ENCODE data around the gene TMC7.
A peak's percentile ranks its signal among the peaks of the same experiment; 100 is the strongest.
"Not testable (repeated sequence)": the region's sequence is repeated elsewhere in the genome, so short reads cannot be mapped to it uniquely, and the experiment has no call there.

The TMC7 gene

DNA sequence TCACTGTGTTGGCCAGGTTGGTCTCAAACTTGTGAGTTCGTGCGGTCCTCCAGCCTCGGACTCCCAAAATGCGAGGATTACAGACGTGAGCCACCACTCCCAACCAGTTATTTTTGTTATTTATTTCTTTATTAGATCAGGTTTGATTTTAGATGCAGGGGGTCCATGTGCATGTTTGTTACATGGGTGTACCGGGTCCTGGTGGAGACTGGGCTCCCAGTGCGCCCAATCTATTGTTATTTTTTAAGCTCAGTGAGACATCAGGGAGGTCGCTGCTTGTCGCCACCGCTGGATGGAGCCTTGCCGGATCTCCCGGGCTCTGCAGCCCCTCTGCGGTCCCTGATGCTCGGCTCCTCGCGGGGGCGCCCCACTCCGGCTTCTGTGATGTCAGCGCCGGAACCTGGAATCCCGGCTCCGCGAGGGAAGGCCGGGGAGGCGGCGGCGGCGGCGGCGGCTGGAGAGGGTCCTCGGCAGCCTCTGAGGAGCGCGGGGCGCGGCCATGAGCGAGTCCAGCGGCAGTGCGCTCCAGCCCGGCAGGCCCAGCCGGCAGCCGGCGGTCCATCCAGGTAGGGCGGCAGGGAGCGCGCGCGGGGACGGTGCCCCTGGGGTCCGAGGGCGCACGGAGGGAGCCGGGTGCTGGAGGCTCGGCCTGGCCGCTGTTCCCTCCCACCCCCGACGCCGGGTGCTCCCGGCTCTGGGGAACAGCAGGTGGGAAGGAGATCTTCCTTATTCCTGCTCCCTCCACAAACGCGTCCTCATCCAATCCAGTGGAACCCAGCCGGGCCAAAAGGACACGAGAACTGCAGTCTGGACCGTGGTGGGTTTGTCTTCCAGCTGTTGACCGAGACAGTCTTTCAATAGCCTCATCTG lies at the start of gene TMC7:
Gene TMC7 (plus strand): TSS at position 370 of the 870 bp plus-strand sequence. CDS start 130 bp downstream, at position 500.
- no peak for DNase-seq

DNA sequence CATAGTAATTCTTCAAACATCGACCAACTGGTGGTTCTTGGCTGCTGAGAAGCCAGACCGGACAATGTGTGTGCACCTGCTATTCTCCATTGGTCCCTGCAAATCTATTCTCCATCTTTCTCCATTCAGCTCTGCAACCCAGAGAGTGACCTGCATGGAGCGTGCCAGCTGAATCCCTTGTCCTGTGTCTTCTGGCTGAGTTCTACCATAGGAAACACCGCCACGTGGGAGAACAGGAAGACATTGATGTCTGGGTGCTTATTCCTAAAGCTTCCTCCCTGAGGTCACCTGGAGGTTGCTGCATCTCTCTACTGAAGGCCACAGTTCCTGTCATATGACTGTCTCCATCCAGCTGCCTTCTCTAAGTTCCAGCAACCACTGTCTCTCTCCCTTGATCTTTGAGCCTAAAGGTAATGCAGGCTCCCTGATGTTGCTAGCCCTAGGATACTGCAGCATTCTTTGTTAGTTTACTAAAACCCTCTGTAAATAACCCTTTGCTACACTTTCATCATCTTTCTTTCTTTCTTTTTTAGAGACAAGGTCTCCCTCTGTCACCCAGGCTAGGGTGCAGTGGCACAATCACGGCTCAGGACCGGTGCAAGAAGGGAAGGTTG lies 46.9 kb upstream of the TMC7 start:
- no peak for DNase-seq

DNA sequence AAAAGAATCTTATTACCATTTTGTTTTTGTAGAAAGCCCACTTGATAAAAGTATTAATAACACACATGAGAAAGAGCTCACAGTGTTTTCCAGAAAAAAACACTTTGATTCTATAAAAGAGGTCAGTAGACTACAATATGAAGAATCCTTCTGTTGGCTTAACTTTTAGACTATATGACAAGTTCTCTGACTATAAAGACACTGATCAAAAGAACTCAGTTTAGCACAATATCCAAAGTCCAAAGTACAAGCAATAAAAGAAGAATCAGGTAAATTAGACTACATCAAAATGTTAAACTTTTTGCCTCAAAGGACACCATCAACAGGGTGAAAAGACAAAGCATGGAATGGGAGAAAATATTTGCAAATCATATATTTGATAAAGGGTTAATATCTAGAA lies 46.3 kb upstream of the TMC7 start:
- no peak for DNase-seq

DNA sequence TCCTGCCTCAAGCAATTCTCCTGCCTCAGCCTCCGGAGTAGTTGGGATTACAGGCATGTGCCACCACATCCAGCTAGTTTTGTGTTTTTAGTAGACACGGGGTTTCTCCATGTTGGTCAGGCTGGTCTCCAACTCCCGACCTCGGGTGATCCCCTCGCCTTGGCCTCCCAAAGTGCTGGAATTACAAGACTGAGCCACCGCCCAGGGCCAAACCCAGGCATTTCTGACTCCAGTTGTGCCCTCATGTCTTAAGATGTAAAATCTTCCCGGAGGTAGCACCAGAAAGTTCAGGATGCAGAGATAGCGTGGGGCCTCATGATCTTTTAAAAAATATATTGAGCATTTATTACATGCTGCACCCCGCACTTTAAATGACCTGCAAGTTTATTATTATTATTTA lies 44.7 kb upstream of the TMC7 start:
- no peak for DNase-seq

DNA sequence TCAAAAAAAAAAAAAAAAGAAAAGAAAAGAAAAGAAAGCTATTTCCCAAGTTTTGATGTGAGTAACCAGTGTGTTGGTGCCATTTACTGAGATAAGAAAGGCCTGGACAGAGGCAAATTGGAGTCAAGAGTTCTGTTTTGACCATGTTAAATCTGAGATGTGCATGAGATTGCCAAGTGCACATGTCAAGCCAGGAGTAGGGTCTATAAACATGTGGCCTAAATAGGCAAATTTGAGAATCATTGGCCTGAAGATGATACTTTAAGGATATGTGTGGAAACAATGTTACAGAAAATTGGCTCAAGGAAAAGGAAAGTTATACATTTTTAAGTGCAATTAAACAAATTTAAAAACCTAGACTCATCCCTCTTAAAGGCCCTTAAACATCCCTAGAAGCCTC lies 42.3 kb upstream of the TMC7 start:
- DNase-seq = no peak

DNA sequence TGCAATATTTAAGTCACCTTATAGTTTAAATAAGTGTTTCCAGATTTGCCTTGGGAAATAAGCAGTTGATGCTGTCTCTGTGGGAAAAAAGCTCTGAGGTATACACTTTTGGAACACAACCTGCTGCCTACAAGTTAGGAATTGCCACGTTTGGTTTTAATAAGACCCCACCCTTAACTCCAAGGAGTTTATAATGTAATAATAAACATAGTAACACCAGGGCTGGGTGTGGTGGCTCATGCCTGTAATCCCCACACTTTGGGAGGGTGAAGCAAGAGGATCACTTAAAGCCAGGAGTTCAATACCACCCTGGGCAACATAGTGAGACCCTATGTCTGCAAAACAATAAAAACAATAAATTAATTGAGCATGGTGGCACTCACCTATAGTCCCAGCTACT lies 41.7 kb upstream of the TMC7 start:
- DNase-seq = no peak

DNA sequence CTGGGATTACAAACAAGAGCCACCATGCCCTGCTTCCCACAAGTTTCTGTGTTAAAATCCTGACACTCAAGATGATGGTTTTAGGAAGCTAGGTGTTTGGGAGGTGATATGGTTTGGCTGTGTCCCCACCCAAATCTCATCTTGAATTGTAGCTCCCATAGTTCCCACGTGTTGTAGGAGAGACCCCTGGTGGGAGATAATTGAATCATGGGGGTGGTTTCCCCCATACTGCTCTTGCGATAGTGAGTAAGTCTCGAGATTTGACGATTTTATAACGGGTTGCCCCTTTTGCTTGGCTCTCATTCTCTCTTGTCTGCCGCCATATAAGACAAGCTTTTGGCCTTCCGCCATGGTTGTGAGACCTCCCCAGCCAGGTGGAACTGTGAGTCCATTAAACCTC lies 40.3 kb upstream of the TMC7 start:
- no peak for DNase-seq

DNA sequence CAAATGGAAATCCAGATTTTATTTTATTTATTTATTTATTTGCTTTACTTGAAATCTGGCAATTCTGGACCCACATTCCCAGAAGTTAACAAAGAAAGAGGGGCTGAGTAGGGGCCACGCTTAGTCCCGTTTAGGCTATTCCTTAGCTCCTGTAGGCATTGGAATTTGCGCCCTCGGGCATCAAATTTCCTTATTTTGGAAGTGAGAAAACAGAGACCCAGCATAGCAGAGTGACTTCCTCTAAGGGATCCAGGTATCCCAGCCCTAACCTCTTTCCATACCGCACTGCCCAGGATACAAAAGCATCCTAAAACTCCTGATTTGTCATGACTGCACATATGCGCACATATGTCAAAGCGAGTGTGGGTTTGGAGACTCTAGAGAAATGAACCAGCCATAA lies 38.5 kb upstream of the TMC7 start:
- no peak for DNase-seq

DNA sequence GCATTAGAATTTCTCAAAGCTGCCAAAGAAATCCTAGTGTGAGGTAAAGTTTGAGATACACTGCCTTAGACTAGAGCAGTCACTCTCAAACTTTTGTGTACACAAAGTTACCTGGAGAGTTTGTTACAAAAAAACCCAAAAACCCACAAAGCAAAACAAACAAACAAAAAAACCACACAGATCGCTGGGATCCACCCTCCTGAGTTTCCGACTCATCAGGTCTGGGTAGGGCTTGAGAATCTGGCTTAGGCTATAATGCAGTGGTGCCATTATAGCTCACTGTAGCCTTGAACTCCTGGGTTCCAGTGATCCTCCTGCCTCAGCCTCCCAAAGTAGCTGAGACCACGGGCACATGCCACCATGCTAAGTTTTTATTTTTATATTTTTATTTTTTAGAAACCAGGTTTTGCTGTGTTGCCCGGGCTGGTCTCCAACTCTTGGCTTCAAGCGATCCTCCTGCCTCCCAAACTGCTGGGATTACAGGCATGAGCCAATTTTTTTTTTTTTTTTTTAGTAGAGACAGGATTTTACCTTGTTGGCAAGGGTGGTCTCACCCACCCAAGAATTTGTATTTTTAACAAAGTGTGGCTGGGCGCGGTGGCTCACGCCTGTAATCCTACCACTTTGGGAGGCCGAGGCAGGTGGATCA lies 35.2 kb upstream of the TMC7 start:
- DNase-seq = no peak

DNA sequence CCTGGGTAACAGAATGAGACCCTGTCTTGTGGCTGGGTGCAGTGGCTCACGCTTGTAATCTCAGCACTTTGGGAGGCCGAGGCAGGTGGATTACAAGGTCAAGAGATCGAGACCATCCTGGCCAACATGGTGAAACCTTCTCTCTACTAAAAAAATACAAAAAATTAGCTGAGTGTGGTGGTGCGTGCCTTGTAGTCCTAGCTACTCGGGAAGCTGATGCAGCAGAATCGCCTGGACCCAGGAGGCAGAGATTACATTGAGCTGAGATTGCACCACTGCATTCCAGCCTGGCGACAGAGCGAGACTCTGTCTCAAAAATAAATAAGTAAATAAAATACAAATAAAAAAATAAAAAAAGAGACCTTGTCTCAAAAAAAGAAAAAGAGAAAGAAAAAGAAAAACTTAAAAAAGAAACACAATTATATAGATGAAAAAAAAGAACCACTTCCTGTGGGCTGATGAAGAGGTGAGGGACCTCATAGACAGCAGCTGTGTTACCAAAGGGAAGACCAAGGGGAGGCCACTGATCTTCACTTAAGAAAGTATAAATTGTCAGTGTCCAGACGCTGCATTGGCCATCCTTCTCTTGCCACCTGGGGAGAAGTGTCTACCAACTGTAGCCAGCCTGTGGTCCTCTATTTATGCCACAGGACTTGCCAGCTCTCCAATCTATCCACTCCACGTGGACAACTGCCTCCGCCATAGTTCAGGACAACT lies 33.1 kb upstream of the TMC7 start:
- DNase-seq = no peak

DNA sequence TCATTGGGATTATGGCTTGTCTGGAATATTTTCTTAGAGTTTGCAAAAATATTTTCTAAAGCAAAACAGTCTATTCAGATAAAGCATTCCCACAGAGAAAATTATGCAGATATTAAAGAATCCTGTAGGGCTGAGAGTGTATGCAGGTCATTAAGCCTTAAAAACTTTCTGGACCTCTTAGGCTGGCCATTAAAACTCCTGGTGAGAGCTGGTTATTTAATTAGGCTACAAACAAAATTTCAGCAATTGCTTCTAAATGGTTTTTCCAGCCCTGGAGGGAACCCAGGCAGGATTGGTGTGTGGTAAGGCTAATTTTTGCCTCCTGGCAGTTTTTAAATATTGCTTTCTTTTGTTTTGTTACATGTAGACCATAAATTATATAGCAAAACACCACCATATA lies 30.2 kb upstream of the TMC7 start:
- DNase-seq = no peak

DNA sequence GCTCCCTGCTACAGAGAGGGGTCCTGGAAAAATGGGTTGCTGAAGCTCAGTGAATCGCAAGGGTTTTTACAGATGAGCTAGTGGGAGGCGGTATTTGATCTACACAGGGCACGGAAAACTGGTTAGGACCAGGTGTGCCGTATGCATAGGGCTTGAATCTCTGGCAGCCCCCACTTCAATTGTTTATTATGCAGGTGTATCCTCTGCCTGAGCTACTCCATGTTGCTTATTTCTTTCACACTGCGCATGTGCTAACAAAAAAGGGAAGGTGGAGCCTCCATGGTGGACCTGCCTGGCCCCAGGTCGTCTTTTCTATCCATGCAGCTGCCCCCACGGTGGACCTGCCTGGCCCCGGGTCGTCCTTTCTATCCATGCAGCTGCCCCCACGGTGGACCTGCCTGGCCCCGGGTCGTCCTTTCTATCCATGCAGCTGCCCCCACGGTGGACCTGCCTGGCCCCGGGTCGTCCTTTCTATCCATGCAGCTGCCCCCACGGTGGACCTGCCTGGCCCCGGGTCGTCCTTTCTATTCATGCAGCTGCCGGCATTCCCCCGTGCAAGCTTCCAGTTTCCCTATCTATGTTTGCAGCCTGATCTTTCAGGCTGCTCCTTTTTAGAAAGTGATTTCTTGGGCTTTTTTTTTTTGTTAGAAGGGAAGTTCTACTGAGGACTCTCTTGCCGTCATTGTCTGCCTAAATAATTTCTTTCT lies 27.7 kb upstream of the TMC7 start:
- not testable (repeated sequence) for DNase-seq

DNA sequence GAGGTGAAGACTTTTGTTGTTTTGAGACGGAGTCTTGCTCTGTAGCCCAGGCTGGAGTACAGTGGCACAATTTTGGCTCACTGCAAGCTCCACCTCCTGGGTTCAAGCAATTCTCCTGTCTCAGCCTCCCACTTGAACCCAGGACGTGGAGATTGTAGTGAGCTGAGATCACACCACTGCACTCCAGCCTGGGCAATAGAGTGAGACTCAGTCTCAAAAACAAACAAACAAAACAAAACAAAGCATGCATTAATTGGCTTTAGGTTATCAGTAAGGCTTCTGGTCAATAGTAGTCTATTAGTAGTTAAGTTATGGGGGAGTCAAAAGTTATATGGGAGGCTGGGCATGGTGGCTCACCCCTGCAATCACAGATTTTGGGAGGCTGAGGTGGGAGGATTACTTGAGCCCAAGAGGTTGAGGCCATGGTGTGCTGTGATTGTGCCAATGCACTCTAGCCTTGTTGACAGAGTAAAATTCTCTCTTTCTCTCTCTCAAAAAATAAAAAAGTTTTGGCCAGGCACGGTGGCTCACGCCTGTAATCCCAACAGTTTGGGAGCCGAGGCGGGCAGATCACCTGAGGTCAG lies 27.0 kb upstream of the TMC7 start:
- DNase-seq = not testable (repeated sequence)

DNA sequence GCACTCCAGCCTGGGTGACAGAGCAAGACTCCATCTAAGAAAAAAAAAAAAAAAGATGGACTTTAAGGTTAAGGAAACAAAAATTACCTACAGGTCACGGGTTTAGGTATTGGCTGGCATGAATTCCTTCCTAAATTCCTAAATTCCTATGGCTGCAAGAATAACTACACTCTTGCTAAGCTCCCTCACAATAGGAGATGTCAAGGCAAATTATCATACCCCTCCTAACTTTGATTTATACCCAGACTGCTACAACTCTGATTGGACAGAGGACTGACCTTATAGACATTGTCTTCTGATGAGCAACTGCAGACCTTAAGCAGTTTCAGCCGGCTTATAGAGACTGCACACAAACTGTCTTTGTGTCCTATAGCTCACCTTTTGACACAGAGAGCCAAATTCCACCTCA lies 25.1 kb upstream of the TMC7 start:
- DNase-seq = no peak

DNA sequence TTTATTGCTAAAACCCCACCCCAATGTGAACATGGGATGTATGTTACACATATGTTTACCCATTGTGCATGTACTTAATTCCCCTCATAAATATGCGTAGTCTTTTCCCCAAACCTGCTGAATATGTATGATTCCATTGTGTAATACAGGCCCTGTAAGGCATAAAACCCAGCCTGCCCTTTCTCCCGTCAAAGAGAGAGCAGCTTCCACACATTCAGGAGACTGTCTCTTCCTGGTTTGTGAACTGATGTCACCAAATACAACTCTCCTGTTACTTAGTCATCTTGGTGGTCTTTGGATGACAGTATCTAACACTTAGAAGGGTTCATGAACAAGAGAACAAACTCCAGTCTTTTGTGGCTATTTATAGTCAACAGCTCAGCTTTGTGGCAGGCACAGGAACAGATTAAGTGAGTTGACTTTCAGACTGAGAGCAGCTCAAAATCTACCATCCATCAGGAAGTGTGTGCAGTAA lies 24.7 kb upstream of the TMC7 start:
- no peak for DNase-seq

DNA sequence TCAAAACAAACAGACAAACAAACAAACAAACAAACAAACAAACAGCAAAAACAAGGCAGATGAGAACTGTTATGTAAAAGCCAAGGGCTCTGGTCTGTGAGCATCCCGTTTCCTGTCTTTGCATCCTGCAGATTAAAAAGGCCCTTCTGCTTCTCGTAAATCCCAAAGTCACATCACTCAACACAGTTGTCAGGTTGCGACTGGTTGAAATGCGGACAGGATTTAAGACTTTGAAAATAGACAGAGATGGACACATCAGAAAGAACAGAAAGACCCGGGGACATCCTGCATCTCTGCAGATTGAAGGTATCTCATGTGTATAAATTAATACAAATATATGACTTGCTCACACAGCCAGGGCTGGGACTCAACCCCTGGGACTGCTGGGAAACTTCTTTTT lies 18.2 kb upstream of the TMC7 start:
- no peak for DNase-seq

DNA sequence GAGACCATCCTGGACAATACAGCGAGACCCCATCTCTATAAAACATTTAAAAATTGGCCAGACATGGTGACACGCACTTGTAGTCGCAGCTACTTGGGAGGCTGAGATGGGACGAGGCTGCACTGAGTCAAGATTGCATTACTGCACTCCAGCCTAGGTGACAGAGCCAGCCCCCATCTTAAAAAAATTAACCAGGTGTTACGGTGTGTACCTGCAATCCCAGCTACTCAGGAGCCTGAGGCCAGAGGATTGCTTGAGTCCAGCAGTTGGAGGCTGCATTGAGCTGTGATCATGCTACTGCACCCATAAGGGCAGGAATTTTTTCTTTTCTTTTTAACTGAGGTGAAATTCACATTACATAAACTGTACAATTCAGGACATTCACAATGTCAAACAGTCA lies 16.9 kb upstream of the TMC7 start:
- DNase-seq = no peak

DNA sequence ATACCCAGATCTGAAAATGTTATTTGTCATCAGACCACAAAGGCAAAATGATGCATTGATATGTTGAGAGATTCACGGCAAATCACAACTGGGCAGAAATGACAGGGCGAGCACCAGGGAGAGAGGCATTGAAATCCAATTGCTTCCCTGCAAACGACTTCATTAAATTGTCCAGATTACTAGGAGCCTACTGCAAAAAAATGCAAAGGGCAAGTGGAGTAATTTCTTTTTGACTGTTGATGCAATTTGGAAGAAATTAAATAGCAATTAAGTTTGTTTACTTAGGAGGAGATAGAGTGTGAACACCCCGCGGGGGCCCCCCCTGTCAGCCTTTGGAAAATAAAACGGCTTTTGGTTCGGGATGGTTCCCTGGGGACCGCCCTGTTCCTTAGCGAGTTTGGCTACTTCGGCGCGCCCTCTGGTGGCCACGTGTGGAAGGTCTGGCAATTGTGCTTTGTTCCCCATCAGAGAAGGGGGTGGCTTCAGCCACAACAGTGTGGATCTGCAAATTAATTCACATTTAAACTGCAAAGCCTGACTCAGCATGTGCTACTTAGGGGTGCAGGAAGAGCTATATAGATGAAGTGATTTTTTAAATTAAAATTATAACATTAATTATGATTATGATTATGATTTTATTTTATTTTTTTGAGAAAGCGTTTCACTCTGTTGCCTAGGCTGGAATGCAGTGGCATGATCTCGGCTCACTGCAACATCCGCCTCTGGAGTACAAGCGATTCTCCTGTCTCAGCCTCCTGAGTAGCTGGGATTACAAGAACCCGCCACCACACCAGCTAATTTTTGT lies 14.5 kb upstream of the TMC7 start:
- peak; percentile 78 for DNase-seq

DNA sequence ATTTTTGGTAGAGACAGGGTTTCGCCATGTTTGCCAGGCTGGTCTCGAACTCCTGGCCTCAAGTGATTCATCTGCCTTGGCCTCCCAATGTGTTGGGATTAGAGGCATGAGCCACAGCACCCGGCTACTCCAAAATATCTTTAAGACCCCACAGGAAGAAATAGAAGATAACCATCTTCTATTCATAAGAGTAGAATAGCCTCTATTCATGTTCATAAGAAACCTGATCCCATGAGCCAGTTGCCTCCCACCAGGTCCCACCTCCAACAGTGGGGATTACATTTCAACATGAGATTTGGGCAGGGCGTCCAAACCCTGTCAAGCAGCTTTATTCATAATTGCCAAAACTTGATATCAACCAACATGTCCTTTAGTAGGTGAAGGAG lies 13.9 kb upstream of the TMC7 start:
- no peak for DNase-seq

DNA sequence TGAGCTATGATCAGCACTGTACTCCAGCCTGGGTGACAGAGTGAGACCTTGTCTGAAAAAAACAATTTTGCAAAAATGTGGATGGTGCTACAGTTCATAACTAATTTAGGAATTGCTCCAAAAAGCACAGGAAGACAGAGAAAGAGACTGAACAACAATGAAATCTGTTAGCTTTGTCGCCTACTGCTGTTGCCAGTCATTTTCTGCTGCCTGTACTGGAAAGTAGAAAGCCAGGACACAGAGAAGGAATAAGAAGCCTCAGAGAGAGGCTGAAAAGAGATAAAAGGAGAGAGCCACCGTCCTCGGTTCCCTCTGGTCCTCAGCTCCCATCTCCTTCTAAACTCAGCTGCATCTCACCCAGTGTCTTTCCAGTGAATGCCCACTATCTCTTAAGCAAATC lies 8.6 kb upstream of the TMC7 start:
- DNase-seq = no peak

DNA sequence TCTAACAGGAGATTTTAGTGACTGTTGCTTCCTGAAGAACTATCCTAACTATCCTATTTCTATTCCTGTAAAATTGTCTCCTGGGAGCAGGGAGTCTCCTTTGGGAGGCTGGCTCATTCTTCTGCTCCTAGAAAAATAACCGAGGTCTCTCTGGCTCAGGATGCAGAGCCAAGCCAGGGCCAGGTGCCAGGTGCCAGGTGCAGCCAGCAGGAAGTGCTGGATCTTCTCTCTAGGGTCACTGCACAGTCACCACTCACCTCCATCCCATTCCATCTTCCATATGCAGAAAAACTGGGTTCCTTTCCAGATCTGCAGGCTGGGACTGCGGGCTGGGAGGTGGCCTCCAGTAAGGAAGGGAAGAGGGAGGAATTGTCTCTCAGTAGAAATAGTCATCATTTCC lies 3.8 kb upstream of the TMC7 start:
- DNase-seq = no peak

Data from CD4-positive, alpha-beta T cell treated with Interleukin-17A for 1 hour (primary cell).